Tibial artery (tissue), 4 donors: ENCODE results near the gene LENG8.

Source experiments
- DNase-seq, 2 donors: peaks; one replicate each; pipeline ENCODE4 v3.0.0-alpha.2; 2019
- H3K27ac ChIP-seq, 2 donors: fragments of 200-600 bp; sonication (generic) in 1 of 2; 1 replicate in 1 of 2; 2 replicates in 1 of 2; pipeline ENCODE4 v1.5.1; 2018 to 2019; ENCODE audit warnings: mild to moderate bottlenecking in 1 of 2
- H3K27me3 ChIP-seq, 2 donors: fragments of 200-600 bp; sonication (generic) in 1 of 2; one replicate each; pipeline versions ENCODE4 v1.5.1 to v1.6.0; 2016 to 2019
- H3K36me3 ChIP-seq, 3 donors: fragments of 200-600 bp; sonication (generic) in 2 of 3; one replicate each; pipeline ENCODE4 v1.5.1; 2016 to 2019; ENCODE audit warnings: mild to moderate bottlenecking in 2 of 3
- H3K4me1 ChIP-seq, 4 donors: fragments of 200-600 bp; sonication (generic) in 2 of 4; 1 replicate in 3 of 4; 2 replicates in 1 of 4; pipeline ENCODE4 v1.5.1; 2016 to 2019
- H3K4me3 ChIP-seq, 2 donors: fragments of 200-600 bp; sonication (generic) in 1 of 2; 1 replicate in 1 of 2; 2 replicates in 1 of 2; pipeline ENCODE4 v1.5.1; 2018 to 2019; ENCODE audit warnings: mild to moderate bottlenecking in 2 of 2
- H3K9me3 ChIP-seq, 3 donors: fragments of 200-600 bp; sonication (generic) in 1 of 3; one replicate each; pipeline ENCODE4 v1.5.1; 2016 to 2019
- intact Hi-C: fragments of 100-400 bp; cut with DNase I; formaldehyde crosslinking; loops from one replicate; pipeline ENCODE4 v1.15.0; 2023; ENCODE audit warnings: low total_unique reads
- TF ChIP-seq, protein P1 (sequence below), 2 experiments: fragments of 200-600 bp in 1 of 2; fragments of 450-650 bp in 1 of 2; IDR thresholded peaks; one replicate each; pipeline ENCODE4 v1.5.1; 2017 to 2019; ENCODE audit warnings: antibody characterized with exemption in 2 of 2, mild to moderate bottlenecking in 1 of 2, moderate library complexity in 1 of 2

Gene LENG8

DNA sequence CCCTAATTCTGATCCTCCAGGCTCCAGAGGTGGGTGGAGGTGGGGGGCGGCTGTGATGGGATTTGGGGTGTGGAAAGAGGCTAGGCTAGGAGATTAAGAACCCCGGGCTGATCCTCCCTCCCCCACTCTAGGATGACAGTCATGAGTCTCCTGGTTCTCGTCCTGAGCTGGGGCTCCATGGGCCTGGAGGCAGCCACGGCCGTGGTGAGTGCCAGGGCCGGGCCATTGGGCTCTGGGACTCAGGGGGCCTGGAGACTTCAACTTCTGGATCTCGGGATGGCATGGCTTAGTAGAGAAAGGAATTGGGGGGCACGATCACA lies 19.9 kb upstream of the LENG8 start:
- intact Hi-C loops = no loop called here
- no peak overlapping the region for H3K27ac ChIP-seq
- peaks cover 0 to 19% (median 11%) of the 10 kb centered on the region in 4 donors for H3K4me1 ChIP-seq
- no peaks in the 10 kb centered on the region for H3K9me3 ChIP-seq
- TF ChIP-seq, protein P1, sequence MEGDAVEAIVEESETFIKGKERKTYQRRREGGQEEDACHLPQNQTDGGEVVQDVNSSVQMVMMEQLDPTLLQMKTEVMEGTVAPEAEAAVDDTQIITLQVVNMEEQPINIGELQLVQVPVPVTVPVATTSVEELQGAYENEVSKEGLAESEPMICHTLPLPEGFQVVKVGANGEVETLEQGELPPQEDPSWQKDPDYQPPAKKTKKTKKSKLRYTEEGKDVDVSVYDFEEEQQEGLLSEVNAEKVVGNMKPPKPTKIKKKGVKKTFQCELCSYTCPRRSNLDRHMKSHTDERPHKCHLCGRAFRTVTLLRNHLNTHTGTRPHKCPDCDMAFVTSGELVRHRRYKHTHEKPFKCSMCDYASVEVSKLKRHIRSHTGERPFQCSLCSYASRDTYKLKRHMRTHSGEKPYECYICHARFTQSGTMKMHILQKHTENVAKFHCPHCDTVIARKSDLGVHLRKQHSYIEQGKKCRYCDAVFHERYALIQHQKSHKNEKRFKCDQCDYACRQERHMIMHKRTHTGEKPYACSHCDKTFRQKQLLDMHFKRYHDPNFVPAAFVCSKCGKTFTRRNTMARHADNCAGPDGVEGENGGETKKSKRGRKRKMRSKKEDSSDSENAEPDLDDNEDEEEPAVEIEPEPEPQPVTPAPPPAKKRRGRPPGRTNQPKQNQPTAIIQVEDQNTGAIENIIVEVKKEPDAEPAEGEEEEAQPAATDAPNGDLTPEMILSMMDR (IDR thresholded peaks at IDR 0.05) = no peak
- DNase-seq = no peak
- no peak overlapping the region for H3K4me3 ChIP-seq
- no peaks in the 10 kb centered on the region for H3K36me3 ChIP-seq
- H3K27me3 ChIP-seq = peaks cover 15 to 57% of the 10 kb centered on the region in 2 donors

DNA sequence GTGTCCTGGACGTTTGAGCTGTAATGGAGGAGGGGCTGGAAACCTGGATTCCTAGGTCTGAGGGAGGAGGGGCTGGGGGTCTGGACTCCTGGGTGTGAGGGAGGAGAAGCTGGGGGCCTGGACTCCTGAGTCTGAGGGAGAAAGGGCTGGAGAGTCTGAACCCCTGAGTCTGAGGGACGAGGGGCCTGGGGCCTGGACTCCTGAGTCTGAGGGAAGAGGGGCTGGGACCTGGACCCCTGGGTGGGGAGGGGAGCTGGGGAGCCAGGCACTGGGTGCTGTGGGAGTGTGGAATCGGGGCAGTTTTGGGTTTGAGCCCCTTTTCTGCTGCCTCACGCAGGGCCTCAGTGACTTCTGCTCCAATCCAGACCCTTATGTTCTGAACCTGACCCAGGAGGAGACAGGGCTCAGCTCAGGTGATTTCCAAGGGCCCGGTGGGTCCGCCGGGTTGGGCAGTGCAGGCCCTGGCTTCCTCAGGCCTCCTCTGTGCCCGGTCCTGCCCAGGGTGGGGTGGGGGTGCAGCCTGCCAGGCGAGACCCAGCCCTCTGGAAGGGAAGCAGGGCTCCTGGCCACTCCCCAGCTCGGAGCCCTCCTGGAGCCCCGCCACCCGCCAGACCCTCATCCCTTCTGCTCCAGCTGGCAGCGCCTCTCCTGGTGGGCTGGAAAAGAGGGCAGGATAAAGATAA lies 19.3 kb upstream of the LENG8 start:
- TF ChIP-seq, protein P1 (IDR thresholded peaks at IDR 0.05) = no peak
- Histone ChIP-seq H3K4me1 (peaks cover 0 to 24% (median 11%) of the 10 kb centered on the region in 4 donors), H3K4me3 (no peak overlapping the region), H3K27ac (no peak overlapping the region), H3K27me3 (peaks cover 15 to 55% of the 10 kb centered on the region in 2 donors), H3K9me3 (no peaks in the 10 kb centered on the region), H3K36me3 (no peaks in the 10 kb centered on the region)
- DNase-seq = no peak
- intact Hi-C loops = no loop called here

DNA sequence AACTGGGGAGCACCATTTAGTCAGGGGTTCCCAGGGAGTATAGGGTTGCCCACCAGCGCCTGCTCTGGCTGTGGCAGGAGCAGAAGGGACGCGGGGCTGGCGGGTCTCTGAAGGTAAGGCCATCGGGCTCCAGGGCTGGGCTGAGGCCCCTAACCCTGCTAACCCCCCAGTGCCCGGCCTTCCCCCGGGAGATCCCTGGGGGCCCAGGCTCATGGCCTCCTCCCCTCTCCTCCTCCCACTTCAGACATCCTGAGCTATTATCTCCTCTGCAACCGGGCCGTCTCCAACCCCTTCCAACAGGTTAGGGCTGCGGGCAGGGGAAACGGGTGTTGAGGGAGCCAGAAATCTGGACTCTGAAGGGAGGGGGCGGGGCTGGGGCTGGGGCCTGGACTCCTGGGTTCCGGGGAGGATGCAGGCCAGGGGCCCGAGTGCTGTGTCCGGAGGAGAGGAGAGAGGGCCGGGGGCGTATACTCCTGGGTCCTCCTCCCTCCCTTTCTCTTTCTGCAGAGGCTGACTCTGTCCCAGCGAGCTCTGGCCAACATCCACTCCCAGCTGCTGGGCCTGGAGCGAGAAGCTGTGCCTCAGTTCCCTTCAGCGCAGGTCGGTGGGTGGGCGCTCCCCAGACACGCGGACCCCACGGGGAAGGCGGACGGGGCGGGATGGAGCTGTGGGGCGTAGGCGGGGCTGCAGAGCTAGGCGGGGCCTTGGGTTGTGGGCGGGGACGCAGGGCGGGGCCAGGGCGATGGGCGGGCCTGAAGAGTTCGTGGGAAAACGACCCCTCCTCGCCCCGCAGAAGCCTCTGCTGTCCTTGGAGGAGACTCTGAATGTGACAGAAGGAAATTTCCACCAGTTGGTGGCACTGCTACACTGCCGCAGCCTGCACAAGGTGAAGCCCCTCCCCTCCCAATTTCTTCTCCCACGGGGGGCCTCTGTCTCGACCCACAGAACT lies 18.4 kb upstream of the LENG8 start:
- no peak for DNase-seq
- H3K27me3 ChIP-seq = peaks cover 15 to 52% of the 10 kb centered on the region in 2 donors
- H3K4me3 ChIP-seq = no peak overlapping the region
- H3K9me3 ChIP-seq = no peaks in the 10 kb centered on the region
- H3K36me3 ChIP-seq = no peaks in the 10 kb centered on the region
- peaks cover 0 to 33% (median 14%) of the 10 kb centered on the region in 4 donors for H3K4me1 ChIP-seq
- TF ChIP-seq, protein P1 (IDR thresholded peaks at IDR 0.05) = no peak
- intact Hi-C loops = no loop called here
- no peak overlapping the region for H3K27ac ChIP-seq

DNA sequence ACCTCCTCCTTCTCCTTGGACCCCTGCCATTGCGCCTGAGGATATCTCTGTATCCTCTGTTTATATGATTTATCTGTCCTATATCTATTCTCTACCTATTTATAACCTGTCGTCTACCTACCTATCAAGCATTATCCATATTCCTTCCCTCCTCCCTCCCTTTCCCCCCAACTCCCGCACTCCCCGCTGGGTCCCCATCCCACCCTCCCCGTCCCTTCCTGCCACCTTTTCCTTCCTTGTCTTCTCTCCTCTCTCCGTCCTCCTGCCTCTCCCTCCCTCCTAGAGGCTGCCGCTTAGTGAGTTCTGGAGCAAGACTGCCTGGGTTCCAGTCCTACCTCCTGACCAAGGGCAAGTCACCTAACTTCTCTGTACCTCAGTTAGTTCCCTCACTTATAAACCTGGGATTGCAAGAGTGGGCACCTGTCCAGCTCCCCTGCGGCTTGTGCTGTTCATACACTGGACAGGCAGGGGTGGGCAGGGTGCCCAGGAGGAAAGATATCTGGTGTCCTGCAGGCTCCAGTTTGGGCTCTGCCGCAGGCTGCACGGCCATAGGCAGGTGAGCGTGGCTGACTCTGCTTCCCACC lies 17.7 kb upstream of the LENG8 start:
- Histone ChIP-seq H3K36me3 (no peaks in the 10 kb centered on the region), H3K9me3 (no peaks in the 10 kb centered on the region), H3K27me3 (peaks cover 15 to 45% of the 10 kb centered on the region in 2 donors), H3K27ac (no peak overlapping the region), H3K4me3 (no peak overlapping the region), H3K4me1 (peaks cover 0 to 41% (median 15%) of the 10 kb centered on the region in 4 donors)
- TF ChIP-seq, protein P1 (IDR thresholded peaks at IDR 0.05) = no peak
- intact Hi-C loops = no loop called here
- no peak for DNase-seq

DNA sequence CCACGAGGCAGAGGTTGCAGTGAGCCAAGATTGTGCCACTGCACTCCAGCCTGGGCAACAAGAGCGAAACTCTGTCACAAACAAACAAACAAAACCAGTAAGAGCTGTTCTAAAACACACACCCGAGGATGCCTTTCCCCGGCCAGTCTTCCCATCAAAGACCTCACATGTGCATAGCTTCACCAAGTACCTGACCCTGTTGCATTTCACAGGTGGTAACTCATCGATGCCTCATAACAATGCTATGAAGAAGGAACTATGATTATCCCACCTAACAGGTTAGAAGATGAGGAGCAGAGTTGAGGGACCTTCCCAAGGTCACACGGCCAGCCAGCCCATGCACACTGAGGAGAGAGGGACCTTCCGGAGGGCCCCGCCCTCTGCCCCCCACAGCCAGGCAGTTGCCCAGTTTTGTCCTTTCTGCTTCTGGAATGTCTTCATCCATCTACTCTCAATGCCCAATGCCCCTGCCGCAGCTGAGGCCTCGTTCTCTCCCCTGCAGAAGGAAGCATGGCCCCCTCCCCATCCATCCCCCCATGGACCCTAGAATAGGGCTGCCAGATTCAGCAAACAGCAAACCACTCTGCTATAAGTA lies 16.8 kb upstream of the LENG8 start:
- no peaks in the 10 kb centered on the region for H3K36me3 ChIP-seq
- H3K9me3 ChIP-seq = no peaks in the 10 kb centered on the region
- no peak overlapping the region for H3K27ac ChIP-seq
- no peak overlapping the region for H3K4me3 ChIP-seq
- peaks cover 15 to 41% of the 10 kb centered on the region in 2 donors for H3K27me3 ChIP-seq
- DNase-seq = no peak
- intact Hi-C loops = no loop called here
- TF ChIP-seq, protein P1 (IDR thresholded peaks at IDR 0.05) = no peak
- peaks cover 0 to 41% (median 15%) of the 10 kb centered on the region in 4 donors for H3K4me1 ChIP-seq
